Activated CD8-positive, alpha-beta memory T cell treated with anti-CD3 and anti-CD28 coated beads for 4 hours (primary cell): Measurements from ENCODE around the gene WDR37.

Source experiments
- DNase-seq, 2 donors: peaks; one replicate each; pipeline ENCODE4 v3.0.0-alpha.2; 2020; ENCODE audit warnings: low read depth in 2 of 2

Gene WDR37

DNA sequence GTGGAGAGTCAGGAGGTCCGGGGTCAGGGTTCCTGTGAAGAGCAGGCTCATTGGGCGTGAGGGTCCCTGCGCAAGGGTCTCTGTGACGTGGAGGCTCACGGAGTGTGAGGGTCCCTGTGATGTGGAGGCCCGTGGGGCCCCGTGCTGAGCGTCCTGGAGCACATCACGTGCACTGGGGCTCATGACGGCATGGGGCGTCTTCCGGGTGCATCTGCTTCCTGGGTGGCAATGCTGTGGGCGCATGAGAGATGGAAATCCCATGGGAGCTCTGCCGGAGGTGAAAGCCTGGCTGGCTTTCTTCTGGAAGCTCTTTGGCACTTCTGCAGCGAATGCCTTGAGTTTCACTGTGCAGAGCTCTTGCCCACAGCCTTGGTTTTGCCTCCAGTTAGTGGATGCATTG, 71.4 kb downstream of the WDR37 start:
- no peak for DNase-seq

DNA sequence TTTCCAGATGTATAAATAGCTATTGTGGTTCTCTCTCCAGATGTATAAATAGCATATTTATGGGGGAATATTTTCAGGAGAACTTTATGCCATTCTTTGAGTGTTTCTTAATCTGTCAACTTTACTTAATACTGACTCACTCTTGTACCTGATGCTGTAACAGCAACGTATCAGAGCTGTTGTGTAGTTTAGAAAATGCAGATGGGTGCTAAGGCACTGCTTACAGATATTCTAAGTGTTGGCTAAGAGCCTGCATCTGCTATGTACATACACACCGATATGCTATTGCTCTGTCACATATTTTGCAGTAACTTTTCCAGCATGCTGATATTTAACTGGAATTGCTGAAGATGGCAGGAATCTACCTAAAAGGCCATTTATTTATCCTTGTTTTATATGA, 71.9 kb downstream of the WDR37 start:
- DNase-seq: no peak

DNA sequence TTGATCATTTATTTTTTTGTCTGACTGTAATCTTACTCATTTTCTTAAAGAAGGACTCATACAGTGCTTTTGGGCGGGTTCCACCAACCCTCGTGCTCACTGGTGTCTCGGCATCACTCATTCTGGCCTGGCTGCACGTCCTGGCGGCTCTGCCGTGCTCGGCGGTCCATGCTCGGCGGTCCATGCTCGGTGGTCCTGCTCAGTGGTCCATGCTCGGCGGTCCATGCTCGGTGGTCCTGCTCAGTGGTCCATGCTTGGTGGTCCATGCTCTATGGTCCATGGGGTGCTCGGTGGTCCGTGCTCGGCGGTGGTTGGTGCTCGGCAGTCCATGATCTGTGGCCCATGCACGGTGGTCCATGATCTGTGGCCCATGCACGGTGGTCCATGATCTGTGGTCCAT, 72.5 kb downstream of the WDR37 start:
- DNase-seq: no peak

DNA sequence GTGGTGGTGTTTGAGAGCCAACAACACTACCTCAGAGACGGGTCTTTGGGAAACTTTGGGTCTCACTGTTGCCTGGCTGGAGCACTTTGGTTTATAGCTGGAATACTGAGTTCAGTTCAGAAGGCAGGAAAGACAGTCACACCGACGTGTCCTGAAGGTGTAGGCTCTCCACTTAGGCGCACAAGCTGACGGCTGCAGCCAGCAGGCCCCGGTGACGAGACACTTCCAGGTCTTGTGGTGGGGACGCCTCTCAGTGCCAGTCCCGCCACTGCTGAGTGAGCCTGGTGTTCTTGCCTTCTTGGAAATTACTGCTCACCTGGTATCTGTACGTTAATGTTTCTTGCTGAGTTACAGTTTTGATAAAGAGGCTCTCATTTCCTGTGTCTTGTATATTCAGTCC, 74.0 kb downstream of the WDR37 start:
- no peak for DNase-seq

DNA sequence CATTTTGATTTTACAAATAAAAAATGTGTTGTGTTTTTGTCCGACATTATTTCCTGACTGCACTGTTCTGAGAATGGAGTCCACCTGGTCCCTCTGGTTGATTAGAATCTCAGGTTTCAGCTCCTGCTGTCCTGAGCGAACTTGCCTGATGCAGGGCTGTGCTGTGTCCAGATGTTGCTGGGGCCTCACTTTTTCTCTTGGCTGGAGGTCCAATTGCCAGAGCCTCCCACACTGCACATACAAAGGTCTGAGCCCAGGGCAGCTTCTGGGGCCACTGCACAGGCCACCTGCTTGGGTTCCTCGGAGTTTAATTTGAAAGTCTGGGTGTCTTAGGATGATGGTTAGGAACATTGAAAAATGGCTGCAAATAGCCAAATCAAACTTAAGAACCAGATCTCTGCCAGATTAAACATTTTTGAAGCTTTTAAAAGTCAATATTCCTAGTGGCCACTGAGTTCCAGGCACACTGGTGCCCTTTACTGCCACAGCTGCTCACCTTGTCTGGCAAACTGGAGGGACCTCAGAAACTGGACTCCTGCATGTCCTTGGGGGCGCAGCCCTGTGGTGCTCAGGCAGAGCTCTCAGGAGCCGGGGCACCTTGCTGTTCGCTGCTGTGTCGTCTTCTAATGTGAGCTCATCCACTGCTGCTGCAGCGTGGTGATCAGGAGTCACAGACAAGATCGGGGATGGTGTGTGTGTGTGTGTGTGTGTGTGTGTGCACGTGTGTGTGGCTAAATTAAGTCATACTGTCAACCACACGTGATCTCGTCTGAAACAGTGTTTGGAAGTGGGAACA, 75.0 kb downstream of the WDR37 start:
- DNase-seq: no peak

DNA sequence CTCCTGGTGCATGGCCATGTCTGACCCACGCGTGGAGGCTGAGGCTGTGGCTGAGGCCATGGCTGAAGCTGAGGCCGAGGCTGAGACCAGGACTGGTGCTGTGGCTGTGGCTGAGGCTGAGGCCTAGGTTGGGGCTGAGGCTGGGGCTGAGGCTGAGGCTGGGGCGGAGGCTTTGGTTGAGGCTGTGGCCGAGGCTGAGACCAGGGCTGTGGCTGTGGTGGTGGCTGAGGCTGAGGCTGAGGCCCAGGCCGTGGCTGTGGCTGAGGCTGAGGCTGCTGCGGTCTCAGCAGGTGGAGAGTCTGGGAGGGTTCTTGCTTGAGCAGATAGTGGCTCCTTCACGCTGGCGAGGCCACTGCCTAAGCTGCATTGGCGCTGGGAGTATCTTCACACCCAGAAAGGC, 76.4 kb downstream of the WDR37 start:
- DNase-seq: no peak

DNA sequence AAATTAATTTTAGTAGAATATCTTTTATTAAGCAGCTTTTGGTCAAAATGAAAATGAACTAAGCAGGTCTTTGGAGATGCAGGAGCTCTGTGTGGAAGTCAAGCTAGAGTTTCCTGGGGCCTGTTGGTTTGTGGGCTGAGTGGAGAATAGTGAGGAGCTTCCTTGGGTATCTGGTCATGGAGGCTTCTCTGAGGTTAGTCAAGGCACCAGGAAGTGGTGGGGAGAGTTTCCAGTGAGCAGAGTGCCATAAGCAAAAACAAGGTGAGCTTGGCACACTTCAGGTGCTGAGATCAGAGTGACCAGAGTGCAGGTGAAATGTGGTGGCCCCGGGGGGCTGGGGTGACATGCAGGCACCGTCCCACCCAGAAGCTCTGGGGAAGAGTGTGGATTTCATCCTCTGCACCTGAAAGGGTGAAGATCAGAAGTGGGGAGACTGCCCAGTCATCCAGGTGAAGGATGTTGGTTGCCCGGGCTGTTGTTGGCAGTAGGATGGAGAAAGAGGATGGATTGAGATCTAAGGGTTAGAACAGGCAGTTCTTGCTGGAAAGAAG, 77.4 kb downstream of the WDR37 start:
- DNase-seq: no peak

DNA sequence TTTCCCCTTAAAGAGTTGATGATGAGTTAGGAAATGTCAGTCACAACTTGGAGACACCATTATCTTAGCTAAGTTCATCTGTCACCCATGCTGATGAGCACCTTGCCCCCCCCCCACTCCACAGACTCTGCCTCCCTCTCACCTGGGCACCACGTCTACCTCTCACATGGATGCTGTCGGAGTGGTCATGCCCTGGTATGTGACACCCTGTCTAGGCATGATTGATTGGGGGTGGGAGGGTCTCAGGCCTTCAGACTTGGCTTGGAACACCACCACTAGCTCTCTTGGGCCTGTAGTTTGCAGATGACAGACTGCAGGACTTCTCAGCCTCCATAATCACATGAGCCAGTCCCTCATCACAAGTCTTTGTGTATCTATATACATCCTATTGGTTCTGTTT, 78.0 kb downstream of the WDR37 start:
- DNase-seq: no peak

DNA sequence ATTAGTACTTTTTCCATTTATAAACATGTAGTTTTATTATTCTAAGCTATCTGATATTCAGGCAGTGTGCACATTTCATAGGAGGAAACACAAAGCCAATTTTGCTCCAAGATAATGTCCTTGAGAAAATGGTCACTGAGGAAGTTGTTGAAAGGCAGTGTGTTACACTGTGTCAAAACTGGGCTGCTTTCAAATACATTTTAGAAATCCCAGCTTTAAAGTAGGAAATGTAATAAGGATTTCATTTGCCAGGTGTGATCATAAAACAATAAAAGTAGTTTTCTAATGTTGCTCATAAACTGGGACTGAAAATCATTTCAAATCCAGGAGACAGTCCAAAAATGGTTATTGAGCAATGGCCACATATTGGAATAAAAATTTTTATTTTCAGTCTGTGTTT, 80.1 kb downstream of the WDR37 start:
- no peak for DNase-seq

DNA sequence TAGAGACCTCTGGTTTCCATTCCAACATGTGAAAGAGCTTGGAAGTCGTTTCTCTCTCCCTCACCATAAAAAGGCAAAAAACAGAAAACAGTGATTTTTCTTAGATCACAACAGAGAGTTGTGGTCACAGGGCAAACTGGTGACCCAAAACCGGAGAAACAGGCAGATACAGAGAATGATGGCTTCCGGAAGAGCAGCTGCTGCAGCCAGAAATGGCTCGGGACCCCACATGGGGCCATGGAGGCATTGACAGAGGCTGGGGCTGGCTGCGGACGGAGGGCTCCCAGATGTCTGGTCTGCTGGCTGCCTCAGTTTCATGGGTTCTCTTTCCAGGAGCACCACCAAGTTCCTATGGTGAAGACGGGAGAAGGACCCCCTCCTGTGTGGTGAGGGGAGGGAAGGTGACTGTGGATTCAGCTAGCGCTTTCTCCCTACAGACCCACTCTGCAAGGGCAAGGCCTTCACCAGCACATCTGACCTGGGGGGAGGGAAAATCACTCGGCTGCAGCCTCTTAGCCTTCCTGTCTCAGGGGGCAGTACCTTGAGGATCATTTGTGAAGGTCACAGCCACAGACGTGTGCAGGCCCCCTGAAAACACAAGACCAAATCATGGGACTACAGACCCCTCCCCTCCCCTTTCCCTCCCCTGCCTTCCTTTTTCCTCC, 81.4 kb downstream of the WDR37 start:
- no peak for DNase-seq

DNA sequence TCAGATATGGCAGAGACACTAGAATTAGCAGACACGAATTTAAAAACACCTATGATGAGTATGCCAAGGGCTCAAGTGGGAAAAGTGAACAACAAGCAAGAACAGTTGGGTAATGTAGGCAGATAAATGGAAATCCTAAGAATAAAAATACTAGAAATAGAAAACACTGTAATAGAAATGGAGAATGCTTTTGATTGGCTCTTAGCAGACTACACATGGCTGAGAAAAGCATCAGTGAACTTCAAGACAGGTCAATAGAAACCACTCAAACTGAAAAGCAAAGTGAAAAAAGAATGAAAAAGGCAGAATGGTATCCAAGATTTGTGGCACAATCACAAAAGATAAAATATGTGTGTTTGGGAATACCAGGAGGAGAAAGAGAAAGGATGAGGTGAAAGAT, 82.3 kb downstream of the WDR37 start:
- DNase-seq: no peak

DNA sequence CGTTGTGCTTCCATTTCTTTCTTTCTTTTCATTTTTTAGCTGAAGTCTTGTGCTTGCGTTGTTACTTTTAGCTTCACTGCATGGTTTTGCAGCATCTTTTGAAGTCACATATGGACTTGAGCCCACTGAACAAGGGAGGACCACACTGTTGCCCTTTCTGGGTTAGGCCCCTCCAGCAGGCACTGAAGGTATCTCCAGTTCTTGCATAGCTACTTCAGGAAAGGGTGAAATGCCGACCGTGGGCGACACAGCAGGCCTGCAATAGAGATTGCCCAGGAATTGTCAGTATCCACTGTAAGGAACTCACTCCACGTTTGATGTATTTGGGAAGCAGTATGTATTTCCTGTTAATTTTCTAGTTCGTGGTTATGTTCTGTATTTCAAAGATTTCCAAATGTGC, 85.1 kb downstream of the WDR37 start:
- DNase-seq: no peak

DNA sequence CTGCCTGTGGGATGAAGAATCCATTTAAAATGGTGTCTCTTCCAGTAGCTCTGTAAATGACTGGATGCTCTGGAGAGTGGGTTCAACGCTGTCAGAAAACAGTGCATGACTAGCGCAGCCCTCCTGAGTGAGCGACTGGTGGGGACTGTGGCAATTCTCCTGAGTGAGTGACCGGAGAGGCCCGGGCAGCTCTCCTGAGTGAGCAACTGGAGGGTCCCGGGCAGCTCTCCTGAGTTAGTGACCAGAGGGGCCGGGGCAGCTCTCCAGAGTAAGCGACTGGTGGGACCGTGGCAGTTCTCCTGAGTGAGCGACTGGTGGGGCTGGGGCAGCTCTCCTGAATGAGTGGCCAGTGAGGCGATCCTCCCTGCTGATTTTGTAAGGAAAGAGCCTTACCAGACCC, 85.5 kb downstream of the WDR37 start:
- no peak for DNase-seq

DNA sequence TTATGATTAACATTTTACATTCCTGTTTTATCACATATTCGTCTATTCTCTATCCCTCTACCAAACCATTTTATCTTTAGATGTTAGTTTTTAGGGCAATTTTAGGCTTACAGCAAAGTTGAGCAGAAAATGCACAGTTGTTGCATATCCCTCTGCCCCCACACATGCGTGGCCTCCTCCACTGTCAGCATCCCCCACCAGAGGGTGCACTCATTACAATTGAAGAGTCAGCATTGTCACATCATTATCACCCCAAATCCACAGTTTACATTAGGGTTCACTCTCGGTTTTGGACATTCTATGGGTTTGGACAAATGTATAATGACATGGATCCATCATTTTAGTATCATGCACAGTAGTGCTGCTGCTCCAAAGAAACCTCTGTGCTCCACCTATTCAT, 86.4 kb downstream of the WDR37 start:
- no peak for DNase-seq

DNA sequence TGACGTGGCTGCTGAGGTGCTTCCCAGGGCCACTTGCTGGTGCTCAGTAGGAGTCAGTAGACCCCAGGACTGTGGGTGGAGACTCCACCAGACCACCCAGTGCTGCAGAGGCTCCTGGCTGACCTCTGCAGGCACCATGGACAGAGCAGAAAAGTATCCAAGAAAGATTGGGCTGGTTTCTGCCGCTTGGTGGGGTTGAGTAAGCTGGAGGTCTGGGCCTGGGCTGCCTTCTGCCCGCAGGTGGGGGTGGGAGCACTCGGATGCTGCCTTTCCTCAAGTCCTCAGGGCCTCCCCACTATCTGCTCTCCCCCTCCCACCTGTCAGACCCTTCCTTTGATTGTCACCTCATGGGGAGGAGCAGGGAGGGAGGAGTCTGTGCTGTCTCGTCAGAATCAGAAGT, 91.6 kb downstream of the WDR37 start:
- DNase-seq: no peak

DNA sequence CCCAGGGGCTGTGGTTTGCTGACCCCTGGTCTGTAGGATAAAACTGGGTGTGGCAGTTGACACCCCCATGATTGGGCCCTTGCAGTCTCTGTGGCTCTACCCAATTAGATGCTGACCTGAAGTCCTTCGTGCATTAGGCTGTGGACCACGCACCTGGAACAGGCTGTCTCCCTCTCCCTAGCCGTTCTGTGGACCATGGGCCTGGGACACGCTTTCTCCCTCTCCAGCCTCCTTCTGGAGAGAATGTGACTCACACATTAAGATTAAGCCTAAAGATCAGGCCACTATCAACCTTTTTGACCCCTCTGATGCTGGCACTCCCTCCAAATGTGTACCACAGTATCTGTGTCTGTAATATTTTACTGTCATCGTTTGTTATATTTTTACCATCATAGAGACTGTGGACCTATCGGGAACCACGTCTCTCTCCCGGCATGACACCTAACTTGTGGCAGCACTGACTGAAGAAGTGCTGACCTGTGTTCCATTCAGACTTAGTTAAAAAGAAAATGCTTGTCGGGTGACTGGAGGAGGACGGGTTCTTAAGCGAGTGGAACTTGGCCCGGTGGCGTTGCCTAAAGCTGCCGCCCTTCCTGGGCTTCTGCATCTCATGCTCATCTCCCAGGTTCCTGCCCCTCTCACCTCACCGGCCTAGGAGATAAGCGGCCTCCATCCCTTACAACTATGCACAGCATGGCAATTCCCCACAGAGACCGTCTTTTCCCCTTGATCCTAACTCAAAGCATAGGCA, 92.8 kb downstream of the WDR37 start:
- no peak for DNase-seq

DNA sequence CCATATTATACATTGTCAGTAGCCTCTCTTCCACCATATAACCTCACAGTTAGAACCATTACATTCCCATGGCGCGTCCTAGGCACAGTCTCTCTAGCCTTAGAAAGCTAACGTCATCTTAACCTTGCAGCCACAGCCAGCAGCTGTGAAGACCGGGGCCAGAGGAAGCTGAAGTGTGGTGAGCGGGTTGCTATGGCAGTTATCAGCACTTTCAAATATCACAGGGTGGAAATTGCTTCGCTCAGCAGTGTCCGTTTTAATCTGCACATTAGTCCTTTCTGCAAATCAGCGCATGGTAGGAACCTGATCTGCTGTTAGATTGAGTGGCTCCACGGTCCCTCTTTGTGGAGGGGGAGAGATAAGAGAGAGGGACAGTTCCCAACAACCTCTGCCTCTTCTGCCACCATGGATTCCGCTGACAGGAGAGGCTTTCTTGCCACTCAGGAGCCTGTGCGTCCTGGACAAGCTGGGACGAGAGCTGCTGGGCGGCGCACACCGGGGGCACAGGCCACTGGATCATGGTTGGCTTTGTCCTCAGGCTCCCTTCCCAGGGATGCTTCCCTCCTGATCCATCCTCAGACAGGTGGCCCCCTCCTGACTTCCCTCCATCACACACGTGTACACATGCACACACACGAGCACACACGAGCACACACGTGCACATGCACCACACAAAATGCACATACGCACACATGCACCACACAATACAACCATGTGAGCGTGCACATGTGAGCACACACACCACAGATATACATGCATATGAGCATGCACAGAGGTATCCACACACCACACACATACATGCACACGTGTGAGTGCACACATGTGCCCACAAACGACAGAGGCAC, 93.8 kb downstream of the WDR37 start:
- no peak for DNase-seq

DNA sequence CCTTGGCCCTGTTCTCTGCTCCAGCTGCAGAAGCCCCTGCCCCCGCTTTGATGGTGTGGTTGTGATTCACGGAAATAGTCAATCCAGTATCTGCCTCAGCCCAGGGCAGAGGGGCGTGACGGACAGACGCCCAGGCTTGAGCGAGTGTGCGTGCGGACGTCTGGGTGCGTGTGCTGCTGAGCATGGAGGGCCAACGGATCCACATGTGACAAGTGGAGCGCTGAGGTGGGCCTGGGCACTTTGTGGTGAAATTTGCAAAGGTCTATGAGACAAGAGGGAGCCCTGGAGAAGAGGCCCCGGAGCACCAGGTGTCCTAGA, 94.4 kb downstream of the WDR37 start:
- DNase-seq: no peak

DNA sequence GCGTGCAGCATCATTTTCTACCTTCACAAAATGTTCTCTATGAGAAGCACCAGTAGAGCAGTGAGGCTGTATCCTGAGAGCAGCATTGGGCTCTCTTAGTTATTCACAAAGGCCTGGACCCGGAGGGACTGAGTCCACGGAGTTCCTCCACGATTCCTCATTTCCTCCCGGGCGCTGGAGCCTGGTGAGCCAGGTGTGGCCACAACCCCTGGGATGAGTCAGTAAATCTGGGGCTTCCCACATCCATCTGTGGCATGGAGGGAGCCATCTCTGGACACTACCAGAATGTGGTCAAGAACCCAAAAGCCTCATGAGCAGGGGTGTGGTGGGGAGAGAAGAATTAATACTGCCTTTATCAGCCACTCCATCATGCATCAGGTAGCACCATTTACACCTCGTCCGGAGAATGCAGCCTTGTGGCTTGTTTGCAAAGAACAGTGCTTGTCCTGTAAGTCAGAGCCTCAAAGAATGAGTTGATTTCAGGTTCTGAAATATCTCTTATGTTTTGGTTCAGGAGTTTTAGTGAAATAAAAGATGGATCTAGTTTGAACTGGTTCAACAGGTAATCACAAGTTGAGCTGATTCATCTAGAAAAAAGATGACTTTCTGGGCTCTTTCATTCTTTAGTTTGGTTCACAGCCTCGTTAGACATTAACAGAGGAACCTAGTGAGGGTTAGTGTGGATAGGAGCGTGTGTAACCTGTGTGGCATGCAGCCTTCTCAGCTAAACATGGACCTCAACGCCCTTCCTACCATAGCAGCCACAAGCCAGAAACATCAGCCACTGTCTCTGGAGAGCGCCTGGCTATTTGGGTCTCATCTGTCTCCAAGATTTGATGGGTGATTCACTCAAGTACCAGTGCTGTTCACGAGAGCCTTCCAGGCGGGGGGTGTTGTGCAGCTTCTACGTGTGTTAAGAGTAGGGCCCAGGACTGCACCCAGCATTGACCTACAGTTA, 95.2 kb downstream of the WDR37 start:
- DNase-seq: no peak

DNA sequence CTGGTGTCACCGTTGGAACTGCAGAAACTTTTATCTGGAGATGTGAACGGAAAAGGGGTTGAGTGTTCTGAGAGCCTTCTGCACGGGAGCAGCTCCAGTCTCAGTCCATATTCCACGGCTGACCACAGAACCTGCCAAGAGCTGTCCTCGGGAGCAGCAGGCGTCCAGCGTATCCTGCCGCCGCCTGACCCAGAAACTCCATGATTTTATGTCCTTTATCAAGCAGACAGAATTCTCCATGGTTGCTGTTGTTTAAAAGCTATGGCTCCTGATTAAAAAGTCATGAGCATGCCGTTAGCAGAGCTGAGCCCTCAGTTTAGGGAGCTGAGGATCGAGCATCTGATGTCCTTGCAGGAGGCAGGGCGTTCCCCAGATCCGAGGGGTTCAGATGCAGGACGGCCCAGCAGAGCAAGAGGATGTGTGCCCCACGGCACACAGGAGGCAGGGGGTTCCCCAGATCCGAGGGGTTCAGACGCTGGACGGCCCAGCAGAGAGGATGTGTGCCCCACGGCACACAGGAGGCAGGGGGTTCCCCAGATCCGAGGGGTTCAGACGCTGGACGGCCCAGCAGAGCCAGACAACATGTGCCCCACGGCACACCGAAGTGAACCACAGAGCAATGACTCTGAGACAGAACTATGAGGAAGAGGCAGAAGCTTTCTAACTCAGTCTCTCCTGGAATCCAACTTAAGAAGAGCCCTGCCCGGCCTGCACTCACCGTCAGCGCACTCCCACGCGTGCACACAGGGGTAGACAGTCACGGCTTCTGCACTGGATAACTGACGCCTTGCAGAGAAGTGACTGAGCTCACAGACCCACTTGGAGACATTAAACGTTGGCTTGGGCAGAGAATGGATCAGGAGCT, 96.4 kb downstream of the WDR37 start:
- no peak for DNase-seq
